ENCODE data around the gene HACD2. TPM values are rescaled to one million over a fixed set of nuclear protein-coding genes. Genes with fewer than 3 reads are reported as not detected.

Gene HACD2
- total and polyA plus RNA-seq, 5 donors, result 11.8 to 37.8 (median 20.8) TPM

DNA sequence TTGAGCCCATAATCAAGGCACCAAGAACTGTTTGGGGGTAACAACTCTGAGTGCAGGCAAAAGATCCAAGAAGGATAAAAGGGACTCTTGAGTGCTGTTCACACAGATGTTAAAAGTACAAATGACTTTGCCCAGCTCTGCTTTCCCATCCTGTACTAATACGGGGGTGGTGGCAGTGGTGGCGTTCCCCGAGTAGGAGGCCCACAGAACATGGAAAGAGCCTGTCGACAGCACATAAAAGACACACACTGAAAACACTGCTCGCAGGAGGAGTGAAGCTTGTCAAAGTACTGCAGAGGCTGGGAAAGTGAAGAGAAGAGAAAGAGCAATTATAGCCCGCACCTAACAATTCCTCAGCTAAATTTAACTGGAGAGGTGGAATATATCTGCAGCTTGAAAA, 40.9 kb downstream of the HACD2 start:
- H3K27me3 ChIP-seq (ENCODE audit: control insufficient read depth, insufficient read depth), result no peaks in the 10 kb centered on the region
- H3K9me3 ChIP-seq (ENCODE audit: control insufficient read depth, low read length), result no peaks in the 10 kb centered on the region
- intact Hi-C loops (cut with DNase I), result no loop called here
- H3K27ac ChIP-seq (ENCODE audit: low read length), result no peak overlapping the region
- ATAC-seq, result no peak
- no peaks in the 10 kb centered on the region for H3K4me1 ChIP-seq (ENCODE audit: control insufficient read depth, insufficient read depth, low read length)
- H3K4me3 ChIP-seq (ENCODE audit: low read length), result no peak overlapping the region
- 65% methylated on average over 6 of the region's 6 CpGs for WGBS
- DNase-seq, result no peak

DNA sequence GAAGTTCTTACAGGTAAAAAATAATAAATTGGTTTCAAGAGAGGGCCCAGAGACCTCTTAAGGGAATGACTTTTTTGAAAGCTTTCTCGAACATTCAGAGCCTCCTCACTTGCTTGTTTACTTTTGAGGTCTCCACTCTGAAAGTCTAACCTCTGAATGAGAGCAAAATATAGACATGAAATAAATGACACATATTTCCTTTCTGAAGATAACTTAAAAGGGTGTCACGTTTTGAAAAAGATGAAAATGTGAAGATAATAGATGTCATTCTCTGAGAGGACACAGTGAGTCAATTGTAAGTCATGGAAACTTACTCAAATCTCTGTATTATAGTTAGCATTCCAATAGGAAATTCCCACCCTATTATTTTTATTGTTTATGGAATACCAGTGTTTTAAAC, 44.6 kb downstream of the HACD2 start:
- no peak for ATAC-seq
- 50% methylated on average over 2 of the region's 2 CpGs for WGBS
- Histone ChIP-seq H3K9me3 (ENCODE audit: control insufficient read depth, low read length) (no peaks in the 10 kb centered on the region), H3K27ac (ENCODE audit: low read length) (no peak overlapping the region), H3K27me3 (ENCODE audit: control insufficient read depth, insufficient read depth) (no peaks in the 10 kb centered on the region), H3K4me3 (ENCODE audit: low read length) (no peak overlapping the region), H3K4me1 (ENCODE audit: control insufficient read depth, insufficient read depth, low read length) (peaks cover 2% of the 10 kb centered on the region)
- no peak for DNase-seq
- intact Hi-C loops (cut with DNase I), result no loop called here

DNA sequence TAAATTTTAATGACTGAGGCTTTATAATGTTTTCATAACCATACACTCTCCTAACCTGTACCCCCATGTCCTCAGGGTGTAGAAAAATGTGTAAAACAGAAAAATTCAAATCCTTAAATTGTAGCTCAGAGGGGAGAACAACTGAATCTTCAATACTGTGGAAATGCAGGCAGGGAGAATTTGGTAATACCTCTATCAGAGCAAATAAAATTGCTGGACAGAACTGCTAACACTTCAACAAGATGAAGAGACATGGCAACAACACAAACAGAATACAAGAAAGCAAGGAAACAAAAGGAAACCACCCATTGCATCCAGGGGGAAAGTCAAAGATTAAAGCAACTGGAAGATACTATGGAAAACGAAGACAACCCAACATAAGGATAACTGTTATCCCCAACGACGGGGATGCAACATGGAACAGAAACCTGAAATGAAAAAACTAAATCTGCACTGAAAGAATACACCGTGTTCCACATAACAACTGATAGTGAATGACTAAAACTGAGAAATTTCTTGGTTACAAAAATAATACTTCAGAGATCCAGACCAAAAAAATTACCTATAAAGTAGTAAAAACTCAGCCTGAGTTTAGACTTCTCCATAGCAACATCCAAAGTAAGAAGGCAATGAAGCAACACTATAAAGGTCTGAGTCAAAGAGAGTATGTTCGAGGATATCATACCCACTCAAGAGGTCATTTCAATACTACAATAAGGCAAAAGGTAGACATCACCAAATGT, 48.5 kb downstream of the HACD2 start:
- intact Hi-C loops (cut with DNase I), result no loop called here

DNA sequence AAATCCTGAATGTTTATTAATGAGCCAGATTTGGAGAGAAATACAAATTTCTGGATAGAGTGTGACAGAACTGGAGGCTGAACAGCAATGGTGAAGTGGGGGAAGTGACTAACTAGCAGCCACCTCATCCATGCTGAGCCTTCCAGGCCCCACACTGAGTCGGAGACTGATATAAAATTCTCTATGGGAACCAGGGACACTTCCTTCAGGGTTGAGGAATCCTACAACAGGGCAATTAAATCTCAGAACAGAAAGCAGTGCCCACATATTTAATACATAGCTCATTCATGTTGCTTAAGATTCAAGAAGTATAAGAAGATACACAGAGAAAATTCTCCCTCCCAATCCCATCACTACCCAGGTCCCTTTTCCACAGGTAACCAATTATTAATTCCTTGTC, 49.3 kb downstream of the HACD2 start:
- H3K4me1 ChIP-seq (ENCODE audit: control insufficient read depth, insufficient read depth, low read length), result peaks cover 2% of the 10 kb centered on the region
- no peaks in the 10 kb centered on the region for H3K9me3 ChIP-seq (ENCODE audit: control insufficient read depth, low read length)
- ATAC-seq (no peak), DNase-seq (no peak)
- 91% methylated on average over 1 of the region's 1 CpG for WGBS
- no peaks in the 10 kb centered on the region for H3K27me3 ChIP-seq (ENCODE audit: control insufficient read depth, insufficient read depth)
- H3K27ac ChIP-seq (ENCODE audit: low read length), result no peak overlapping the region
- H3K4me3 ChIP-seq (ENCODE audit: low read length), result no peak overlapping the region
- intact Hi-C loops (cut with DNase I), result no loop called here

More for the DNA sequence above, 48.5 kb downstream of the HACD2 start:
- peaks cover 2% of the 10 kb centered on the region for H3K4me1 ChIP-seq (ENCODE audit: control insufficient read depth, insufficient read depth, low read length)
- no peak overlapping the region for H3K4me3 ChIP-seq (ENCODE audit: low read length)
- H3K27ac ChIP-seq (ENCODE audit: low read length), result no peak overlapping the region
- ATAC-seq, result no peak
- no peaks in the 10 kb centered on the region for H3K27me3 ChIP-seq (ENCODE audit: control insufficient read depth, insufficient read depth)
- no peak for DNase-seq
- no peaks in the 10 kb centered on the region for H3K9me3 ChIP-seq (ENCODE audit: control insufficient read depth, low read length)
- 74% methylated on average over 5 of the region's 5 CpGs for WGBS

DNA sequence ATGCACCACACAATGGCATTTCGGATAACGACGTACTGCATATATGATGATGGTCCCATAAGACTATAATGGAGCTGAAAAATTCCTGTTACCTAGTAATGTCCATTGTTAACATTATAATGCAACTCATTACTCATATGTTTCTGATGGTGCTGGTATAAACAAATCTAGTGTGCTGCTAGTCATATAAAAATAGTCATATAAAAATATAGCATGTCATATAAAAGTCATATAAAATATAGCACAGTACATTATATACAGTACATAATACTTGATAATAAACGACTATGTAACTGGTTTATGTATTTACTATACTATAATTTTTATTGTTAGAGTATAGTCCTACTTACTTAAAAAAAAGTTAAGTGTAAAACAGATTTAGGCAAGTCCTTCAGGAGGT, 50.6 kb downstream of the HACD2 start:
- H3K4me1 ChIP-seq (ENCODE audit: control insufficient read depth, insufficient read depth, low read length), result peaks cover 2% of the 10 kb centered on the region
- no peaks in the 10 kb centered on the region for H3K9me3 ChIP-seq (ENCODE audit: control insufficient read depth, low read length)
- DNase-seq (no peak), ATAC-seq (no peak)
- 93% methylated on average over 4 of the region's 4 CpGs for WGBS
- intact Hi-C loops (cut with DNase I), result no loop called here
- H3K4me3 ChIP-seq (ENCODE audit: low read length), result no peak overlapping the region
- H3K27ac ChIP-seq (ENCODE audit: low read length), result no peak overlapping the region
- H3K27me3 ChIP-seq (ENCODE audit: control insufficient read depth, insufficient read depth), result no peaks in the 10 kb centered on the region

DNA sequence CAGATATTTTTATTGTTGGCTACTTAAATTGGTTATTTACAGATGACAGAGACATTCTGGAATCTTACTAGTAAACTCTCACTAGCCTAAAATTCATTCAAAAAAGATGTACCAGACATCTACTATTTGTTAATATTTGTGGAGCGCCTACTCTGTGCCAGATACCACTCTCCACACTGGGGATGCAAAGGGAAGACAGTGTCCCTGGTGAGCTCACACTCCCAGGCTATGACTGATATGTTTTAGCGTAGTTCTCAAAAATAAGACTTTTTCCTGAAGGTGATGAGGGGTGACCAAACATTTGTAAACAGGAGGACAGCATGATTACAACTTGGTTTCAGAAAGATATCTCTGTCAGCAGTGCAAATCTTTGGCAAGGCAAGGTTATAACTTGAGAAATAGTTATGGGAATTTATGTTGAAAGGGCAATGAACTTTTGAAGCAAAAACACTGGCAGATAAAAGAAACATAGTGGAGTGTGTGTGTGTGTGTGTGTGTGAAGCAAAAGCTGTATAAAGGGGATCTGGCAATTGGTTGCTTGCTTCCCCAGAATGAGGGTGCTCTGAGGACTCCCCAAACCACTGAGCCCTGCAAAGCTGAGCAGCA, 51.2 kb downstream of the HACD2 start:
- H3K27ac ChIP-seq (ENCODE audit: low read length), result no peak overlapping the region
- DNase-seq (no peak), ATAC-seq (no peak)
- H3K4me3 ChIP-seq (ENCODE audit: low read length), result no peak overlapping the region
- peaks cover 2% of the 10 kb centered on the region for H3K4me1 ChIP-seq (ENCODE audit: control insufficient read depth, insufficient read depth, low read length)
- WGBS, result 83% methylated on average over 2 of the region's 2 CpGs
- no peaks in the 10 kb centered on the region for H3K9me3 ChIP-seq (ENCODE audit: control insufficient read depth, low read length)
- intact Hi-C loops (cut with DNase I), result no loop called here
- no peaks in the 10 kb centered on the region for H3K27me3 ChIP-seq (ENCODE audit: control insufficient read depth, insufficient read depth)

DNA sequence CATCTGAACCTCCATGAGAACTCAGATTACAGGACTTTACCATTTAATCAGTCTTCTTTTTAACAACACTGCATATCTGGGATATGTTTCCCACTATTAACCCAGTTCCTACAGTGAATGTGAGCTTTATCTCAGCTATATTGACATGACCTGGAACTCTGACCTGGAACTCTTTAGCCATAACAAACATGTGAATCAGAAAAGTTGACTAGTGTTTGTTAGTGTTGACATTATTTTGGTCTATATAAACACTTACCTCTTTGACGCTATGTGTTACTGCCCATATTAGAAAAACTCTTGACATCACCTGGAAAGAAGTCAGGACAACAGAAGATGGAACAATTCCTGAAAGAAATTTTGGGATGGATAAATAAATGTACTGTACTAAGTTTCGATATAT, 56.7 kb downstream of the HACD2 start:
- Histone ChIP-seq H3K27ac (ENCODE audit: low read length) (no peak overlapping the region), H3K9me3 (ENCODE audit: control insufficient read depth, low read length) (no peaks in the 10 kb centered on the region), H3K4me1 (ENCODE audit: control insufficient read depth, insufficient read depth, low read length) (peaks cover 4% of the 10 kb centered on the region), H3K27me3 (ENCODE audit: control insufficient read depth, insufficient read depth) (no peaks in the 10 kb centered on the region), H3K4me3 (ENCODE audit: low read length) (no peak overlapping the region)
- whole genome bisulfite sequencing, result 96% methylated on average over 2 of the region's 2 CpGs
- ATAC-seq (no peak), DNase-seq (no peak)
- intact Hi-C loops (cut with DNase I), result no loop called here

DNA sequence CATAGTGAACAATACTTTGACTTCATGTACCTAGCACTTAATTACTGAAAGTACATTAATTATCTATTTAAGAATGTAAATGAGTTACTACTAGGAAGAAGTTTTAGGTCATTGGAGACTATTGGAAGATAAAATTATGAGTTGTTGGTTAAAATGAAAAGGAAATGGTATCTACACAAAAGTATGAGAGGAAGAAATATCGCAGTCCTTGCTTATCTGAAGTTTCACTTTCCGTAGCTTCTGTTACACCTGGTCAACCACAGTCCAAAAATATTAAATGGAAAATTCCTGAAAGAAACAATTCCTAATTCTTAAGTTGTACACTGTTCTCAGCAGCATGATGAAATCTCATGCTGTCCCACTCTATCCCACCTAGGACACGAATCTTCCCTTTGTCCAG, 57.8 kb downstream of the HACD2 start:
- H3K9me3 ChIP-seq (ENCODE audit: control insufficient read depth, low read length), result no peaks in the 10 kb centered on the region
- no peak for DNase-seq
- no peaks in the 10 kb centered on the region for H3K27me3 ChIP-seq (ENCODE audit: control insufficient read depth, insufficient read depth)
- WGBS, result 94% methylated on average over 3 of the region's 3 CpGs
- intact Hi-C loops (cut with DNase I), result no loop called here
- H3K4me3 ChIP-seq (ENCODE audit: low read length), result no peak overlapping the region
- no peak overlapping the region for H3K27ac ChIP-seq (ENCODE audit: low read length)
- peaks cover 9% of the 10 kb centered on the region for H3K4me1 ChIP-seq (ENCODE audit: control insufficient read depth, insufficient read depth, low read length)
- no peak for ATAC-seq

DNA sequence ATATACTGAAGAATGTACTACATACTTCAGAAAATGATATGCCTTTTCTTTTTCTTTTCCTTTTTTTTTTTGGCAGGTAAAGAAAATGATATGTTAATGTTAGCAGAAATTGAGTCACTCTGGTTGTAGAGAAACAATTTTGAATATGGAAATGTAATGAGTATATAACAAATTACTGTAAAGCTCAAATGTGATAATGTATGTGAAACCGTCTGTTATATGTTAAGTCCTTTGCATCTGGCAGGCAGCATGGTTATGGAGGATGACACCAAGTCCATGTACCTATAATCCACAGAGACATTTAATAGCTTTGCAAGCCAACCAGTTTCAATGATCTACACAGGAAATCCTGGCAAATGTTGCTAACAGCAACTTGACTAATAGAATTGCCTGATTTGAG, 58.4 kb downstream of the HACD2 start:
- intact Hi-C loops (cut with DNase I), result no loop called here
- 99% methylated on average over 1 of the region's 1 CpG for WGBS
- H3K4me3 ChIP-seq (ENCODE audit: low read length), result no peak overlapping the region

DNA sequence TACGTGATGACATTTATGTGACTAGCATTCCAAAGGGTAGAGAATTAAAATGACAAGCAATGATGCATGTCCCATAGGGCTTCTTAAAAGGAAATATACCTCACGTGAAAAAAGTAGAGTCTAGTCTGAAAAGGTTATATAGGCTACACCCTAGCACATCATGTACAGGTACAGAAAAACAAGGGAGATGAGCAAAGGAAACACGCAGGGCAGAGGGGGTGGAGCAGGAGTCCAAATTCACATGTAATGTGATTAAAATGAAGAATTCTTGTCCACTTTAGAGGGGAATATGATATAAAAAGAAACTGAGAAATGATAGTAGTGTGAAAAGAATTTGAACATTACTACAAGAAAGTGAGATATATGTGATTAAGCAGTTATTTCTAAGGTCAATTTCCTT, 59.4 kb downstream of the HACD2 start:
- Histone ChIP-seq H3K9me3 (ENCODE audit: control insufficient read depth, low read length) (no peaks in the 10 kb centered on the region), H3K27me3 (ENCODE audit: control insufficient read depth, insufficient read depth) (no peaks in the 10 kb centered on the region), H3K4me3 (ENCODE audit: low read length) (no peak overlapping the region), H3K4me1 (ENCODE audit: control insufficient read depth, insufficient read depth, low read length) (peaks cover 9% of the 10 kb centered on the region), H3K27ac (ENCODE audit: low read length) (no peak overlapping the region)
- ATAC-seq, result no peak
- WGBS, result 90% methylated on average over 3 of the region's 3 CpGs
- no peak for DNase-seq
- intact Hi-C loops (cut with DNase I), result no loop called here

More for the DNA sequence above, 58.4 kb downstream of the HACD2 start:
- no peaks in the 10 kb centered on the region for H3K27me3 ChIP-seq (ENCODE audit: control insufficient read depth, insufficient read depth)
- H3K9me3 ChIP-seq (ENCODE audit: control insufficient read depth, low read length), result no peaks in the 10 kb centered on the region
- DNase-seq (no peak), ATAC-seq (no peak)
- peaks cover 9% of the 10 kb centered on the region for H3K4me1 ChIP-seq (ENCODE audit: control insufficient read depth, insufficient read depth, low read length)
- no peak overlapping the region for H3K27ac ChIP-seq (ENCODE audit: low read length)

DNA sequence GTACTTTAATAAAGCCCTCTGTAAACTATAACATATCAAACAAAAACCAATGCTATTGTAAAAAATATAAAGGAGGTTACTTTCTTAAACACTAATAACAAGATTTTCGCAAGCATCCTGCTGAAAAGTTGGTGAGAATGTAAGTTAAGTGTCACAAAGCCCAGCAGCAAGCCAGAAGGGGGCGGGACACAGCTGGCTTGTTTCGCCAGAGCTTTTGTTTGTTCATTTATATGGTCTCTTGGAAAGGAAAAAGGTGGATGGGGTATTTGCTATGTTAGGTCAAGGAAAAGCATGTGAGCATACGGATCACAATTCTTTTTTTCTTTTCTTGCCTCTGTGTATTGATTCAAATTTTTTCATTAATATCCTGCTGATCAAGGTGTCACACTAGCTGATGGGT, 59.9 kb downstream of the HACD2 start:
- Histone ChIP-seq H3K4me1 (ENCODE audit: control insufficient read depth, insufficient read depth, low read length) (peaks cover 9% of the 10 kb centered on the region), H3K27ac (ENCODE audit: low read length) (no peak overlapping the region), H3K9me3 (ENCODE audit: control insufficient read depth, low read length) (no peaks in the 10 kb centered on the region), H3K4me3 (ENCODE audit: low read length) (no peak overlapping the region), H3K27me3 (ENCODE audit: control insufficient read depth, insufficient read depth) (no peaks in the 10 kb centered on the region)
- intact Hi-C loops (cut with DNase I), result no loop called here
- no peak for DNase-seq
- WGBS, result 90% methylated on average over 4 of the region's 4 CpGs
- ATAC-seq, result no peak
